Activated CD4-positive, alpha-beta T cell treated with anti-CD3 and anti-CD28 coated beads for 24 hours (primary cell): Measurements from ENCODE around the gene RIMS3.
"Not testable (repeated sequence)": the region's sequence is repeated elsewhere in the genome, so short reads cannot be mapped to it uniquely, and the experiment has no call there.

Experiments used
- DNase-seq, 2 donors: peaks; one replicate each; pipeline ENCODE4 v3.0.0-alpha.2; 2020; ENCODE audit warnings: low read depth in 2 of 2

Gene RIMS3

GRCh38 chr1:40630488-40631223 is 34.8 kb downstream of the RIMS3 start:
- peak; percentile 18 to 19 for DNase-seq

- DNase-seq = not testable (repeated sequence)
Observed at GRCh38 chr1:40629546-40629945, 35.9 kb downstream of the RIMS3 start.

- no peak for DNase-seq
Observed at GRCh38 chr1:40628903-40629292, 36.6 kb downstream of the RIMS3 start.

GRCh38 chr1:40627987-40628902 is 37.2 kb downstream of the RIMS3 start:
- no peak for DNase-seq

- DNase-seq = no peak
Observed at GRCh38 chr1:40626383-40626770, 39.1 kb downstream of the RIMS3 start.

- no peak for DNase-seq
Observed at GRCh38 chr1:40625476-40626382, 39.8 kb downstream of the RIMS3 start.

GRCh38 chr1:40625076-40625475 is 40.4 kb downstream of the RIMS3 start:
- DNase-seq = no peak

GRCh38 chr1:40622936-40623629 is 42.4 kb downstream of the RIMS3 start:
- no peak for DNase-seq

- no peak for DNase-seq
Observed at GRCh38 chr1:40621821-40622450, 43.5 kb downstream of the RIMS3 start.

- DNase-seq = no peak
Observed at GRCh38 chr1:40620586-40621210, 44.8 kb downstream of the RIMS3 start.

GRCh38 chr1:40620150-40620549 is 45.3 kb downstream of the RIMS3 start:
- DNase-seq = no peak

GRCh38 chr1:40618108-40618507 is 47.4 kb downstream of the RIMS3 start:
- no peak for DNase-seq

GRCh38 chr1:40612345-40612831 is 53.1 kb downstream of the RIMS3 start:
- peak; percentile 45 to 67 for DNase-seq

GRCh38 chr1:40610156-40610555 is 55.3 kb downstream of the RIMS3 start:
- no peak for DNase-seq

- no peak for DNase-seq
Observed at GRCh38 chr1:40607921-40608320, 57.6 kb downstream of the RIMS3 start.

GRCh38 chr1:40606978-40607377 is 58.5 kb downstream of the RIMS3 start:
- no peak for DNase-seq

- no peak for DNase-seq
Observed at GRCh38 chr1:40606194-40606593, 59.3 kb downstream of the RIMS3 start.

GRCh38 chr1:40599926-40600325 is 65.6 kb downstream of the RIMS3 start:
- no peak for DNase-seq

- DNase-seq = no peak
Observed at GRCh38 chr1:40595623-40596022, 69.9 kb downstream of the RIMS3 start.

- no peak for DNase-seq
Observed at GRCh38 chr1:40594187-40594531, 71.3 kb downstream of the RIMS3 start.
